ENCODE data around the gene PKDREJ. TPM values are rescaled to one million over a fixed set of nuclear protein-coding genes. Genes with fewer than 3 reads are reported as not detected.
A peak's percentile ranks its signal among the peaks of the same experiment; 100 is the strongest.

PKDREJ gene
- total and polyA plus RNA-seq, 7 donors = under 0.01 to 0.36 (median 0.24) TPM; not detected in 3

DNA sequence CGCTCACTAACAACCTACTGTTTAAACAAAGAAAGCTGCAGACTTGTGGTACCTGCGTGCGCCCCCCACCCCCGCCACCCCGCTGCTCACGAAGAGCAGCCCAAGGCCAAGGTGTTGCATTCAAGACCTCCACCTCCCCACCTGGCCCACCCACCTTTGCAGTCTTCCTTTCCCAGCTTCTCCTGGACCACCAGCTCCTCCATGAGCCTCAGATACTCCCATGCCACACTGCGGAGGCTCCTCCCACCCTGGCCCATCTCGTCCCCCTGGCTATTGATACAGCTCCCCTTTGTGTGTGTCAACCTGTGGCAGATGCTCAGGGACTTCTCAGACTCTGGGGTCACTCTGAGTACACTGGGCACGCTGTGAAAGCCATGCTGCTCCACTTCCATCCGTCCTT, 17.0 kb downstream of the PKDREJ start:
- intact Hi-C loops (cut with DNase I) = loop anchor here (5.0 kb wide), 1 partner anchor 94 kb away; the partner anchor contains the start of gene PPARA
- no peak for DNase-seq
- Histone ChIP-seq H3K4me3 (no peak overlapping the region), H3K36me3 (peaks cover 0 to 22% (median 4%) of the 10 kb centered on the region in 4 donors), H3K9me3 (no peaks in the 10 kb centered on the region), H3K27me3 (no peaks in the 10 kb centered on the region), H3K27ac (peak overlapping the region in 2 of 4 donors; percentile 57 to 60), H3K4me1 (peaks cover 0 to 43% (median 30%) of the 10 kb centered on the region in 4 donors)
- 95 to 96% methylated on average over 10 of the region's 10 CpGs for WGBS, 2 donors
- TF ChIP-seq POLR2A (IDR thresholded peaks at IDR 0.05) (no peak), EP300 (IDR thresholded peaks at IDR 0.05) (no peak), POLR2AphosphoS5 (IDR thresholded peaks at IDR 0.05) (no peak), CTCF (IDR thresholded peaks at IDR 0.05) (no peak)

GRCh38 chr22:46245511-46245910, 17.6 kb downstream of the PKDREJ start:
- Histone ChIP-seq H3K36me3 (peaks cover 0 to 22% (median 4%) of the 10 kb centered on the region in 4 donors), H3K9me3 (no peaks in the 10 kb centered on the region), H3K4me1 (peaks cover 0 to 36% (median 24%) of the 10 kb centered on the region in 4 donors), H3K27ac (peak overlapping the region in 3 of 4 donors; percentile 16 to 60 (median 57)), H3K4me3 (no peak overlapping the region), H3K27me3 (no peaks in the 10 kb centered on the region)
- 51 to 77% methylated on average over 16 of the region's 16 CpGs for WGBS, 2 donors
- TF ChIP-seq POLR2AphosphoS5 (IDR thresholded peaks at IDR 0.05) = no peak
- no peak for TF ChIP-seq CTCF (IDR thresholded peaks at IDR 0.05)
- TF ChIP-seq EP300 (IDR thresholded peaks at IDR 0.05) = no peak
- no peak for TF ChIP-seq POLR2A (IDR thresholded peaks at IDR 0.05)
- no peak for DNase-seq
- intact Hi-C loops (cut with DNase I) = loop anchor here (5.0 kb wide), 1 partner anchor 93 kb away; the partner anchor contains the start of gene PPARA

GRCh38 chr22:46244771-46245170, 18.4 kb downstream of the PKDREJ start:
- Histone ChIP-seq H3K27ac (peak overlapping the region in 1 of 4 donors; percentile 57), H3K4me1 (peaks cover 0 to 35% (median 23%) of the 10 kb centered on the region in 4 donors), H3K27me3 (no peaks in the 10 kb centered on the region), H3K36me3 (peaks cover 0 to 27% (median 4%) of the 10 kb centered on the region in 4 donors), H3K4me3 (no peak overlapping the region), H3K9me3 (no peaks in the 10 kb centered on the region)
- TF ChIP-seq POLR2AphosphoS5 (IDR thresholded peaks at IDR 0.05) (no peak), POLR2A (IDR thresholded peaks at IDR 0.05) (no peak), CTCF (IDR thresholded peaks at IDR 0.05) (no peak), EP300 (IDR thresholded peaks at IDR 0.05) (no peak)
- no peak for DNase-seq
- intact Hi-C loops (cut with DNase I) = loop anchor here (5.0 kb wide), 1 partner anchor 92 kb away; the partner anchor contains the start of gene PPARA
- WGBS, 2 donors = 94 to 95% methylated on average over 9 of the region's 9 CpGs

DNA sequence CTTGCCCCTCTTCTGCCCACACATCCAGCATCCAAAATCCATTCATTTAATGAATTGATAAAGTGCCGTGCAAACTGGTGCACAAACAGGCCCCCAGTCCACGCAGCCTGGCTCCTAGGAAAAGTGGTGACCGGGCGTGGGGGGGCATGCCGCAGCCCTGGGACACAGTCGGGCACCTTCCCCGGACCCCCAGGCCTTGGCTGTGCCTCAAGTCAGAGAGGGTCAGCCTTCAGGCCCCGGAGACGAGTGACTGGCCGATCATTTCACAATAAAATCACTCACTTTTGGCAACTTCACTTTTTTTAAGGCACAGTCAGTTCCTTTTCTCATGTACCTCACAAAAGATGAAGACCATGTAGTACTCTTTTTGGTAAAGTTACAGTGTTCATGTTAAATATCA, 21.1 kb downstream of the PKDREJ start:
- 84 to 92% methylated on average over 10 of the region's 10 CpGs for WGBS, 2 donors
- no peaks in the 10 kb centered on the region for H3K27me3 ChIP-seq
- H3K36me3 ChIP-seq = peaks cover 0 to 36% (median 4%) of the 10 kb centered on the region in 4 donors
- no peak overlapping the region for H3K27ac ChIP-seq
- DNase-seq = no peak
- H3K9me3 ChIP-seq = no peaks in the 10 kb centered on the region
- no peak overlapping the region for H3K4me3 ChIP-seq
- TF ChIP-seq POLR2AphosphoS5 (IDR thresholded peaks at IDR 0.05) = no peak
- intact Hi-C loops (cut with DNase I) = no loop called here
- peaks cover 0 to 37% (median 27%) of the 10 kb centered on the region in 4 donors for H3K4me1 ChIP-seq

- TF ChIP-seq POLR2AphosphoS5 (IDR thresholded peaks at IDR 0.05) (no peak), POLR2A (IDR thresholded peaks at IDR 0.05) (no peak), CTCF (IDR thresholded peaks at IDR 0.05) (no peak), EP300 (IDR thresholded peaks at IDR 0.05) (no peak)
- Histone ChIP-seq H3K27me3 (no peaks in the 10 kb centered on the region), H3K4me1 (peaks cover 0 to 38% (median 25%) of the 10 kb centered on the region in 4 donors), H3K4me3 (no peak overlapping the region), H3K9me3 (no peaks in the 10 kb centered on the region), H3K27ac (no peak overlapping the region), H3K36me3 (peaks cover 0 to 36% (median 4%) of the 10 kb centered on the region in 4 donors)
- WGBS, 2 donors = 69 to 87% methylated on average over 5 of the region's 5 CpGs
- no peak for DNase-seq
- intact Hi-C loops (cut with DNase I) = no loop called here
These were observed 21.6 kb downstream of the PKDREJ start for GRCh38 chr22:46241396-46242007.
